OCI-LY7 (cell line): ENCODE results near the gene CERS1. TPM values are rescaled to one million over a fixed set of nuclear protein-coding genes. Genes with fewer than 3 reads are reported as not detected.

Source experiments
- BruUV-seq: library from RNA; stranded (reverse); fragments of 400-500 nt; replicated peaks from 2 replicates; lab custom pipeline; 2021; lab: Mats Ljungman, UMichigan
- CTCF ChIA-PET: fragments of 300-600 bp; sonication (Branson Sonifier 250); formaldehyde crosslinking; loops from one replicate; lab custom pipeline; 2022; ENCODE audit warnings: antibody characterized with exemption; ENCODE audit not compliant: unreplicated experiment; lab: Charles Lee
- POLR2A ChIA-PET: fragments of 300-600 bp; sonication (Branson Sonifier 250); formaldehyde crosslinking; loops from one replicate; lab custom pipeline; 2022; ENCODE audit warnings: antibody characterized with exemption; lab: Charles Lee
- DNase-seq: peaks from one replicate; pipeline ENCODE4 v3.0.0-alpha.2; 2015; ENCODE audit warnings: low spot score
- H2AFZ ChIP-seq: fragments of 200-600 bp; sonication (generic), shearing (Covaris generic); 2 replicates; pipeline ENCODE4 v1.6.1; 2014; ENCODE audit warnings: mild to moderate bottlenecking, antibody characterized with exemption, low read length, moderate library complexity
- H3K27ac ChIP-seq: fragments of 200-600 bp; sonication (generic); 2 replicates; pipeline ENCODE4 v1.5.1; 2014; ENCODE audit warnings: mixed run types, low read depth, mild to moderate bottlenecking, moderate library complexity, low read length, inconsistent platforms; ENCODE audit not compliant: poor library complexity, severe bottlenecking
- H3K36me3 ChIP-seq: fragments of 200-600 bp; sonication (generic); 2 replicates; pipeline ENCODE4 v1.6.1; 2014; ENCODE audit warnings: mild to moderate bottlenecking, antibody characterized with exemption, low read length, moderate library complexity, mixed read lengths; ENCODE audit not compliant: insufficient read depth
- H3K4me1 ChIP-seq: fragments of 200-600 bp; sonication (generic); 2 replicates; pipeline ENCODE4 v1.5.1; 2014; ENCODE audit warnings: mild to moderate bottlenecking, low read length; ENCODE audit not compliant: insufficient read depth, poor library complexity, severe bottlenecking
- H3K4me2 ChIP-seq: fragments of 200-600 bp; sonication (generic); 2 replicates; pipeline ENCODE4 v1.6.1; 2014; ENCODE audit warnings: mild to moderate bottlenecking, low read length
- H3K4me3 ChIP-seq: fragments of 200-600 bp; sonication (generic); 2 replicates; pipeline ENCODE4 v1.5.1; 2014; ENCODE audit warnings: mild to moderate bottlenecking, low read depth, low read length; ENCODE audit not compliant: poor library complexity, severe bottlenecking
- H3K79me2 ChIP-seq: fragments of 200-600 bp; sonication (generic); 2 replicates; pipeline ENCODE4 v1.6.1; 2016; ENCODE audit warnings: low read depth, mild to moderate bottlenecking, low read length, moderate library complexity, mixed read lengths; ENCODE audit not compliant: insufficient read depth
- H3K9me2 ChIP-seq: fragments of 200-600 bp; sonication (generic); 2 replicates; pipeline ENCODE4 v1.6.1; 2016; ENCODE audit warnings: mild to moderate bottlenecking, low read length, mixed read lengths; ENCODE audit not compliant: insufficient read depth
- H3K9me3 ChIP-seq: fragments of 200-600 bp; sonication (generic); 2 replicates; pipeline ENCODE4 v1.6.1; 2014; ENCODE audit warnings: mild to moderate bottlenecking, mixed run types, low read length, mixed read lengths
- H4K20me1 ChIP-seq: fragments of 200-600 bp; sonication (generic); 2 replicates; pipeline ENCODE4 v1.6.1; 2014; ENCODE audit warnings: mild to moderate bottlenecking, antibody characterized with exemption, low read length, moderate library complexity, mixed read lengths; ENCODE audit not compliant: insufficient read depth
- EZH2phosphoT487 ChIP-seq: fragments of 200-600 bp; sonication (generic); IDR thresholded peaks from 2 replicates; pipeline ENCODE4 v1.6.1; 2018; ENCODE audit warnings: low read depth, borderline replicate concordance, mild to moderate bottlenecking, mixed run types, antibody characterized with exemption, low read length, moderate library complexity, mixed read lengths
- intact Hi-C: fragments of 100-400 bp; cut with micrococcal nuclease; formaldehyde crosslinking; loops from one replicate; pipeline ENCODE4 v1.10.0; 2022; ENCODE audit not compliant: unreplicated experiment
- total RNA-seq, 2 experiments: library from RNA; depleted of rRNA in 1 of 2; stranded (reverse); fragments of >200 nt in 1 of 2; shearing (Covaris generic) in 1 of 2; gene quantifications; 2 replicates each; pipeline ENCODE4 v1.2.3, GENCODE V29; 2014 to 2022
- TF ChIP-seq, protein P1 (sequence below): fragments of 200-600 bp; sonication (generic); conservative IDR thresholded peaks from 2 replicates; pipeline ENCODE4 v1.5.1; 2014; ENCODE audit warnings: mild to moderate bottlenecking, antibody characterized with exemption, low read length, moderate library complexity, mixed read lengths

Gene CERS1
- total RNA-seq, 2 experiments from 2014 or later = 0.09 TPM; not detected in 1

- CTCF ChIA-PET = interaction anchor here (1.1 kb wide), 1 partner anchor 11 kb away, joined by 3 read pairs; no protein-coding TSS in a partner anchor
- no peak overlapping the region for H2AFZ ChIP-seq
- no peak for DNase-seq
- no peak overlapping the region for H3K4me2 ChIP-seq
- H3K4me3 ChIP-seq = no peak overlapping the region
- H3K36me3 ChIP-seq = peaks cover 31% of the 10 kb centered on the region
- no peak overlapping the region for H3K27ac ChIP-seq
- TF ChIP-seq, protein P1, sequence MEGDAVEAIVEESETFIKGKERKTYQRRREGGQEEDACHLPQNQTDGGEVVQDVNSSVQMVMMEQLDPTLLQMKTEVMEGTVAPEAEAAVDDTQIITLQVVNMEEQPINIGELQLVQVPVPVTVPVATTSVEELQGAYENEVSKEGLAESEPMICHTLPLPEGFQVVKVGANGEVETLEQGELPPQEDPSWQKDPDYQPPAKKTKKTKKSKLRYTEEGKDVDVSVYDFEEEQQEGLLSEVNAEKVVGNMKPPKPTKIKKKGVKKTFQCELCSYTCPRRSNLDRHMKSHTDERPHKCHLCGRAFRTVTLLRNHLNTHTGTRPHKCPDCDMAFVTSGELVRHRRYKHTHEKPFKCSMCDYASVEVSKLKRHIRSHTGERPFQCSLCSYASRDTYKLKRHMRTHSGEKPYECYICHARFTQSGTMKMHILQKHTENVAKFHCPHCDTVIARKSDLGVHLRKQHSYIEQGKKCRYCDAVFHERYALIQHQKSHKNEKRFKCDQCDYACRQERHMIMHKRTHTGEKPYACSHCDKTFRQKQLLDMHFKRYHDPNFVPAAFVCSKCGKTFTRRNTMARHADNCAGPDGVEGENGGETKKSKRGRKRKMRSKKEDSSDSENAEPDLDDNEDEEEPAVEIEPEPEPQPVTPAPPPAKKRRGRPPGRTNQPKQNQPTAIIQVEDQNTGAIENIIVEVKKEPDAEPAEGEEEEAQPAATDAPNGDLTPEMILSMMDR = no peak
- no peak for TF ChIP-seq EZH2phosphoT487
- peaks cover 21% of the 10 kb centered on the region for H3K4me1 ChIP-seq
- POLR2A ChIA-PET = interaction anchor here (0.6 to 1.5 kb wide), 3 partner anchors 17 to 209 kb away, joined by 3 read pairs; no protein-coding TSS in a partner anchor
- H3K79me2 ChIP-seq = peaks cover 32% of the 10 kb centered on the region
- H4K20me1 ChIP-seq = peaks cover 26% of the 10 kb centered on the region
- H3K9me2 ChIP-seq = no peaks in the 10 kb centered on the region
- intact Hi-C loops = loop anchor here (5.0 to 10.0 kb wide), 3 partner anchors 148 to 406 kb away; partner anchors contain the start of genes CRTC1 and REX1BD
- H3K9me3 ChIP-seq = no peaks in the 10 kb centered on the region
- BruUV-seq = no TSS peak
Measured at GRCh38 chr19:18830488-18830887, 65.5 kb downstream of the CERS1 start.

DNA sequence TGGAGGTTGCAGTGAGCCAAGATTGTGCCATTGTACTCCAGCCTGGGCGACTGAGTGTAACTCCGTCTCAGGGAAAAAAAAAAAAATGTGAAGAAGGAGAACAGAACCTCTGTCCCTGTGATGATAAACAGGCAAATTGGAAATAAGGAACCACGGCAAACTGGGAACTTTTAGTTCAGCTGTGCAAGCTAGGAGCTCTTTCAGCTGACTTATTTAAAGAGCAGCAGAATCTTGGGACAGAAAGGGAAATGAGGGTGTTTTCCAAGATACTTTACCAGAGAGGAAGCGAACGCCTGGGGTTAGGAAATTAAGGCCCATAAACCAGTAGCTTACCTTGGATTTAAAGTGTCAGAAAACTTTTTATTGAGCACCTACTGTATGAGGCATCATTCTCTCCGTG is 67.2 kb downstream of the CERS1 start:
- H3K4me2 ChIP-seq = no peak overlapping the region
- H3K27ac ChIP-seq = no peak overlapping the region
- peaks cover 15% of the 10 kb centered on the region for H3K79me2 ChIP-seq
- H3K9me3 ChIP-seq = no peaks in the 10 kb centered on the region
- peaks cover 12% of the 10 kb centered on the region for H4K20me1 ChIP-seq
- peaks cover 14% of the 10 kb centered on the region for H3K36me3 ChIP-seq
- intact Hi-C loops = no loop called here
- ChIA-PET CTCF (no interaction called here), POLR2A (interaction anchor here (1.0 to 1.3 kb wide), 2 partner anchors 11 to 61 kb away, joined by 3 to 4 read pairs; no protein-coding TSS in a partner anchor)
- DNase-seq = no peak
- no peaks in the 10 kb centered on the region for H3K9me2 ChIP-seq
- no peak overlapping the region for H2AFZ ChIP-seq
- no peak overlapping the region for H3K4me3 ChIP-seq
- no TSS peak for BruUV-seq
- peaks cover 7% of the 10 kb centered on the region for H3K4me1 ChIP-seq
- TF ChIP-seq, protein P1 = no peak
- TF ChIP-seq EZH2phosphoT487 = no peak

Other genes starting within 250 kb of the CERS1 start
- 3.4 and 4.1 TPM in 2 replicates for gene CRTC1, start 212.5 kb downstream of the CERS1 start, total RNA-seq (2014; rRNA removed; shearing (Covaris generic))
- 10.0 and 10.3 TPM in 2 replicates for gene CRTC1, start 212.5 kb downstream of the CERS1 start, total RNA-seq (2022)
- gene COMP, start 104.9 kb downstream of the CERS1 start, total RNA-seq (2014; rRNA removed; shearing (Covaris generic)) = not detected in 2 replicates
- not detected in 2 replicates for gene COMP, start 104.9 kb downstream of the CERS1 start, total RNA-seq (2022)
- gene UPF1, start 64.2 kb downstream of the CERS1 start, total RNA-seq (2014; rRNA removed; shearing (Covaris generic)) = 65.2 and 77.2 TPM in 2 replicates
- 113 and 122 TPM in 2 replicates for gene UPF1, start 64.2 kb downstream of the CERS1 start, total RNA-seq (2022)
- gene COPE, start 23.2 kb upstream of the CERS1 start, total RNA-seq (2014; rRNA removed; shearing (Covaris generic)) = 225 and 255 TPM in 2 replicates
- 231 and 256 TPM in 2 replicates for gene COPE, start 23.2 kb upstream of the CERS1 start, total RNA-seq (2022)
- gene DDX49, start 23.6 kb upstream of the CERS1 start, total RNA-seq (2014; rRNA removed; shearing (Covaris generic)) = 69.3 and 82.4 TPM in 2 replicates
- 53.7 and 63.7 TPM in 2 replicates for gene DDX49, start 23.6 kb upstream of the CERS1 start, total RNA-seq (2022)
- 8.6 and 16.1 TPM in 2 replicates for gene HOMER3, start 45.1 kb upstream of the CERS1 start, total RNA-seq (2014; rRNA removed; shearing (Covaris generic))
- gene HOMER3, start 45.1 kb upstream of the CERS1 start, total RNA-seq (2022) = 14.8 and 15.5 TPM in 2 replicates
- gene SUGP2, start 137.4 kb upstream of the CERS1 start, total RNA-seq (2014; rRNA removed; shearing (Covaris generic)) = 111 and 113 TPM in 2 replicates
- 229 and 288 TPM in 2 replicates for gene SUGP2, start 137.4 kb upstream of the CERS1 start, total RNA-seq (2022)
- 72.4 and 104 TPM in 2 replicates for gene ARMC6, start 137.4 kb upstream of the CERS1 start, total RNA-seq (2014; rRNA removed; shearing (Covaris generic))
- gene ARMC6, start 137.4 kb upstream of the CERS1 start, total RNA-seq (2022) = 53.3 and 63.9 TPM in 2 replicates
- 12.9 and 13.8 TPM in 2 replicates for gene SLC25A42, start 167.8 kb upstream of the CERS1 start, total RNA-seq (2014; rRNA removed; shearing (Covaris generic))
- gene SLC25A42, start 167.8 kb upstream of the CERS1 start, total RNA-seq (2022) = 23.4 and 25.2 TPM in 2 replicates
- 28.4 and 31.2 TPM in 2 replicates for gene TMEM161A, start 242.3 kb upstream of the CERS1 start, total RNA-seq (2014; rRNA removed; shearing (Covaris generic))
- 38.1 and 40.5 TPM in 2 replicates for gene TMEM161A, start 242.3 kb upstream of the CERS1 start, total RNA-seq (2022)